GM19099 (cell line): Measurements from ENCODE around the gene HMGCR.

Source experiments
- POLR2A ChIP-seq: IDR thresholded peaks from 3 replicates; pipeline ENCODE4 v1.6.1; 2011; ENCODE audit warnings: low read depth; ENCODE audit not compliant: insufficient read length; ENCODE audit errors: extremely low read depth

Gene HMGCR

DNA sequence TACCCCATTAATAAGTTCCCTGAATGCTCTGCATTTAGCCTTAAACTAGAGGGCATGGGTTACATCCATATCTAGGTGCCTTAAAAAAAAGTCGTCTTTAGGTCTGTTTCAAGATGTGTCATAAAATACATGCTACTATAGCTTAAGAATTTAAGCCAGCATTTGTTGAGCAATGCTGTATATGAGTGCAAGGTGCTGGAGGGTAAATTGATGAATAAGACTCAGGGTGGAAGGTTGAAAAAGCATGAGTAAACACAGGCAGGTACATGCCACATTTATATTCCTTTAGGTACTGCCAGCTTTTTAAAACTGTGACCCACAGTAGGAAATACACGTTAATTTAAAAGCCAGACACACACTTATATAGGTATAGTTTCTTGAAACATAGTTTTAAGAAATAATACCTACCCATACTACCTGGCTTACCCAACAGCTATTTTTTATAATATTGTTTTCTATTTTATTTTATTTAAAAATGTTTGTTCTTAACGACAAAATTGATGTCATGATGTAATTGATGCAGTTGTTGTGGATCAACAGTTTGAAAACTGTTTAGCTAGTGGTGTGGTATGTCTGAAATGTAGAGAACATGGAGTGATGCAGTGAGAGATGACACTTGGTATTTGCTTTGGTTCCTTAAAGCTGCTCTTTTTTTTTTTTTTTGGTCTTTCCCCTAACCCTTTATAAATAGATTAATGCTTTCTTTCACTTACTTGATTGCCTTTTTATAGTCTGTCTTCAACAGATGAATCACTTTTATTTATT, 3.9 kb downstream of the HMGCR start:
- TF ChIP-seq POLR2A = no peak

DNA sequence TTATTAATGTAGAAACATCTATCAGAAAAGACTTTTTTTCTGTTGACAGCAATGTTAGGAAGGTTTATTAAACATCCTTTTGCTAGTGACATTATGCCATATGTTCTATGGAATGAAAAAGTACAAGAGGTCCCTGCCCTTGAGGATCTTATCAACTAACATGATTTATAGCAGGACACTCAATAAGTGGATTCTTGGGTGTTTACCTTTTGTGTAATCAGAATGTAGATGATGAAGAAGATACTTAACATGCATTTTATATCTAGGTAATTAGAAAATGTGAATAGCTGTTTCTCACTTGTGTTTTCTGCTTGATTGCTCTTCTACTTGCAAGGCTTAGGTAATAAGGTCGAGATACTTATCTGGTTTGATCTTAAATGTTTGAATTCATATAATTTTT, 4.9 kb downstream of the HMGCR start:
- TF ChIP-seq POLR2A = no peak

DNA sequence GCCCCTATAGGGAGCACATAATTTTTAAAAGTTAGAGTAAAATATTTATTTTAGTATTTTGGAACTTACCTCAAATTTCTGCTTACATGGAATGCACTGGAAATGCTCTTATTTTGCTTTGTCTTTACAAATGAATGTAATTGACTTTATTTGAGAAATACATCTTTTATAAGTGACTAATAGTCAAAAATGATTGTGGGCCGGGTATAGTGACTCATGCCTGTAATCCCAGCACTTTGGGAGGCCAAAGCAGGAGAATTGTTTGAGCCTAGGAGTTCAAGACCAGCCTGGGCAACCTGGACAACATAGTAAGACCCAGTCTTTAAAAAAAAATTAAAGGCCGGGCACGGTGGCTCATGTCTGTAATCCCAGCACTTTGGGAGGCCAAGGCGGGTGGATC, 5.8 kb downstream of the HMGCR start:
- TF ChIP-seq POLR2A = no peak

DNA sequence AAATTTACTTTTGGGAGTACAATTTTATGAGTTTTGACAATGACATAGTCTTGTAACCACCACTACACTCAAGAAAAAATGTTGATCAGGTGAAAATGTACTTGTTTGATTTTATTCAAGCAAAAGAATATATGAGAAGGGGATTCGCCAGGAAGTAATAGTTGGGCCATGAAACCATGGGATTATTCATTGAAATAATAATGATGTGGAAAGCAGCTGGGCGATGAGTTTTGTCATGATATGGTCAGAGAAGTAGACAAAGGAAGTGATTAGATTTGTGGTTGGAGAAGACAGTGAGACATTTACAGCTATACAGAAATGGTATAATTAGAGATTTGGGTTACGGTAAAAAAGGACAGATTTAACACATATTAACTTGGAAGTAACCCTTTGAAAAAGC, 11.2 kb downstream of the HMGCR start:
- no peak for TF ChIP-seq POLR2A

DNA sequence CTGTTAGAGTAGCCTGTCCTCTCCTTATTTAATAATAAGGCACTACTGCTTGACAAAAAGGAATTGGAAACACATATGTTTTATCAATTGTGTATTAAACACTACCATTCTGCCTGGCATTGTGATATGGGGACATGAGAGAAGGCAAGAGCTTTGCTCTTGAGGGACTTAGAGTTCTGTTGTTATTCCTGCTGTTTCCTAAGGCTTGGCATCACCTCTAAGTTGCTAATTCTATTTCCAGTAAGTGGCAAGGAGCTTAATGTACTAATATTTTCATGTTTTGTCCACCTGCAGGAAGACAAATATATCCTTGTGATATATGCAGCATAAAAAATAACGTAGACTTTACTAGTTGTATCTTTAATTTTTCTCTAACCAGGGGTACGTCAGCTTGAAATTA, 12.6 kb downstream of the HMGCR start:
- TF ChIP-seq POLR2A = no peak

DNA sequence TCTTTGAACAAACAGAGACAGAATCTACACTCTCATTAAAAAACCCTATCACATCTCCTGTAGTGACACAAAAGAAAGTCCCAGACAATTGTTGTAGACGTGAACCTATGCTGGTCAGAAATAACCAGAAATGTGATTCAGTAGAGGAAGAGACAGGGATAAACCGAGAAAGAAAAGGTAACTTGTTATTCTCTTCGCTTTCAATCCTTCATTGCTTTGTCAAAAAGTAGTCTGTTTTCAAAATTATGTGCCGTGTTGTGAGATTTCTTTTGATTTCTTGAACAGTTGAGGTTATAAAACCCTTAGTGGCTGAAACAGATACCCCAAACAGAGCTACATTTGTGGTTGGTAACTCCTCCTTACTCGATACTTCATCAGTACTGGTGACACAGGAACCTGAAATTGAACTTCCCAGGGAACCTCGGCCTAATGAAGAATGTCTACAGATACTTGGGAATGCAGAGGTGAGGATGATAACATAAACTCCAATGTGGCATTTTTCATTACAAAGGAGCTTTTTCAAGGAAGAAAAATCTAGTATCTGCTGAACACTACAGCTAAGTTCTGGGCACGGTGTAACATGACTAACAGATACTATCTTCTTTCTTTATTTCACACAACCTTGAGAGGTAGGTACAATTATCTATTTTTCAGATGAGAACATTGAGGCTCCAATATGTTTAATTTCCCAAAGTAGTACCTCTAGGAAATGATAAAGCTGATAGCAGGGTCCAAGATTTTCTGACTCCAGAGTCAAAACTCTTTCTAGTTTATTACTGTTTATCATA, 14.3 kb downstream of the HMGCR start:
- TF ChIP-seq POLR2A = no peak

DNA sequence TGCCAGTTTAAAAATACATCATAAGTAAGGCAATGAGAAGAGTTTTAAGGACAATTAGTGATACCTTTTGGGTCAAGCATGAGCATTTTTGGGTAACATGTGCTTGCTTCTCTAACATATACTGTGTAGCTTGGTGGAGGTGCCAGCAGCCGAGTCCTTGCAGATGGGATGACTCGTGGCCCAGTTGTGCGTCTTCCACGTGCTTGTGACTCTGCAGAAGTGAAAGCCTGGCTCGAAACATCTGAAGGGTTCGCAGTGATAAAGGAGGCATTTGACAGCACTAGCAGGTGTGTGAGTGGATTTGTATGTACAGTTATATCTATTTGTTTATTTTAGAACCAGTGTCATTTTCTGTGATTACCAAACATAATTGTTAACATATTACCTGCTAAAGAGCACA, 18.2 kb downstream of the HMGCR start:
- TF ChIP-seq POLR2A = no peak

DNA sequence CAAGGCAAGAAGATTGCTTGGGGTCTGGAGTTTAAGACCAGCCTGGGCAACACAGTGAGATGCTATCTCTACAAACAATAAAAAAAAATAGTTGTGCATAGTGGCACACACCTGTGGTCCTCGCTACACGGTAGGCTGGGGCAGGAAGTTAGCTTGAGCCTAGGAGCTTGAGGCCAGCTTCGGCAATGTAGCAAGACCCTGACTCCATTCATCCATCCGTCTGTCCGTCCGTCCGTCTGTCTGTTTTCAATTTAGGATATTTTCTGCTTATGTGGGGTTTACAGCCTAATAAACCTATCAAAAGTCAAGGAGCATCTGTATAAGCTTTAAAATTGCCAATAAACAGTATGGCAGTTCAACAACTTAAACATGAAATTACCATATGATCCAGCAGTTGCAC, 19.7 kb downstream of the HMGCR start:
- TF ChIP-seq POLR2A = no peak

DNA sequence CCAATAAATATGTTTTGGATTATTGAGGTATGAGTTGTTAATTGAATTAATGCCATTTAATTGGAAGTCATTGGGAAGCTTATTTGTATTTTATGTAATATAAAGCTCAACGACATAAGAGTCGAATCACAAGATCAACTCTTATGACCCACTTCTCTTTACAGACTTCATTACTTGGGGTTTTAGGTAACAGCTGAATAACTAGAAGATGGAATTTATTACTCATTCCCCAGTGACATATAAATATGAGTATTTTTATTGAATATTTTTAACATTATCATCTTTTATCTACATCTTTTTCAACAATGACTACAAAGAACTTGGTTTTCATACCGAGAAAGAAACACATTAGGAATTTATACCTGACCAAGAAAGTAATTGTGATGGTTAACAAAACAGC, 21.1 kb downstream of the HMGCR start:
- no peak for TF ChIP-seq POLR2A

DNA sequence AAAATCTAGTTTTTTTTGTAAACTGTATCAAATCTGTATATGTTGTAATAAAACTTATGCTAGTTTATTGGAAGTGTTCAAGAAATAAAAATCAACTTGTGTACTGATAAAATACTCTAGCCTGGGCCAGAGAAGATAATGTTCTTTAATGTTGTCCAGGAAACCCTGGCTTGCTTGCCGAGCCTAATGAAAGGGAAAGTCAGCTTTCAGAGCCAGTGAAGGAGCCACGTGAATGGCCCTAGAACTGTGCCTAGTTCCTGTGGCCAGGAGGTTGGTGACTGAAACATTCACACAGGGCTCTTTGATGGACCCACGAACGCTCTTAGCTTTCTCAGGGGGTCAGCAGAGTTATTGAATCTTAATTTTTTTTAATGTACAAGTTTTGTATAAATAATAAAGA, 24.3 kb downstream of the HMGCR start:
- TF ChIP-seq POLR2A = no peak

DNA sequence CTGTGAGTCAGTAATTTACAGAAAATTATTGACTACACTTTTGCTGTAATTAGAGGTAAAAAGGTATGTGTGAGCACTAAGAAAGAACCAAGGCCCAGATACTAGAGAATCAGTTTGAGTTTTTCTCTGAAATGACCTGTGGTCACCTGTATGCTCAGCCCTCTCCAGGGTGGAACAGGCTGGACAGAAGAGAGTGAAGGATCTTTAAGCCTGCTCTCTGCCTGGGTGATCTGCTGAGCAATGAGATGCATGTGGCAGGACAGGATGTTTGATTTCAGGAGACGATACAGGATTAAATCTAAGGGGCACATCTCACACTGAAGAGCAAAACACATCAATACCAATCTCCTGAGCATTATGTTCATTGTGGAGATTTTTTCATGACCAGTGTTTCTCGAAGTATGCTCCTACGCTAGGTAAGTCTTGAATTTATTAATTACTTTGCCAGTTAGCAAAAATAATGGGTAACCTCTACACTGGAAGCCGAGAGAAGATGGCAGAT, 25.5 kb downstream of the HMGCR start:
- no peak for TF ChIP-seq POLR2A

DNA sequence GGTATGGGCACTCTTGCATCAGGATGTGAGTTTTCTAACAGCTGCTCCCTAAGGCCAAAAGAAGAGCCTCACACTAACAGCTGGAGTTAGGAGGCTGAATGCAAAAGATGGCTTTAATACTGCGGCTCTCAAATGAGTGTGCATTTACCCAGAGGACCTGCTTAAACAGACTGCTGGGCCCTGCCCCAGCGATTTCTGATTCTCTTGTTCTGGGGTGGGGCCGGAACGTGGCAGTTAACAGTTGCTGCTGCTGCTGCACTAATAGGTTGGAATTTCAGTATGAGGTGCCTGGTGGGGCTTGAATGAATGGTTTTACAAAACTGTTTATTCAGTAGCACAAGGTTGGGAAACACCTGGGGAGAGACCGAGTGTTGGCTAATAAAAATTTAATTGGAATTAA, 26.1 kb downstream of the HMGCR start:
- peak; percentile 27 for TF ChIP-seq POLR2A

DNA sequence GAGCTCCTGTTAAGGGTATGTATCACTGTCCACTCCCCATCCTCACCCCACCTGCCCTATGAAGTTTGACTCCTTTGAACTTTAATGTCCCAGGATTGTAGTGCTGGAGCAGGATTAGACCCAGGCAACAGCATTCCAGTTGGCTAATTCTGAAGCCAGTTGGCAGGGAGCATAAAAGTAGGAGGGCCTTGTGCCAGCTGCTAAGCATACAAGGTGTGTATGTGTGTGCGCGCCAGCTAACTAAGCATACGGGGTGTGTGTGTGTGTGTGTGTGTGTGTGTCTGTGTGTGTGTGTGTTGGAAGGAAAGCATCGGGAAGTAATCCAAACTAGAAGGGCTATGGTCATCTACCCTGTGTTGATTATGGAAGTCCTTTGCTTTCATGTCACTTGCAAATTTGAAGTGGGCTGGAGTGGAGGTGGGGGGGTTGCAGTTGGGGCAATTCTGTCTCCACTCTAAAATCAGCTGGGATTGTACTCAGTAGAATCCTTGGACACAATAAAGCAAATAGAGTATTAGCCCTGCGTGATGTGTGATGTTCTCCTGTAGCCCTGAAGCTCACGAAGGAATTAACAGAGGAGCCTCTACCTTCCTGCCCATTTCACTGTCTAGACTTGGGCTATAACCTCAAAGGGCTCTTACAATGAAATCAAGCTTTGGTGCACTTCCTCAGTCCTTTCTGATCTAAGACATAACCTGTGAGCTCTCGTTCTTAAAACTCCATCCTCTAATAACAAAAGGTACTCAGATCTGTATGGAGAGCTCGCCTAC, 26.9 kb downstream of the HMGCR start:
- no peak for TF ChIP-seq POLR2A

DNA sequence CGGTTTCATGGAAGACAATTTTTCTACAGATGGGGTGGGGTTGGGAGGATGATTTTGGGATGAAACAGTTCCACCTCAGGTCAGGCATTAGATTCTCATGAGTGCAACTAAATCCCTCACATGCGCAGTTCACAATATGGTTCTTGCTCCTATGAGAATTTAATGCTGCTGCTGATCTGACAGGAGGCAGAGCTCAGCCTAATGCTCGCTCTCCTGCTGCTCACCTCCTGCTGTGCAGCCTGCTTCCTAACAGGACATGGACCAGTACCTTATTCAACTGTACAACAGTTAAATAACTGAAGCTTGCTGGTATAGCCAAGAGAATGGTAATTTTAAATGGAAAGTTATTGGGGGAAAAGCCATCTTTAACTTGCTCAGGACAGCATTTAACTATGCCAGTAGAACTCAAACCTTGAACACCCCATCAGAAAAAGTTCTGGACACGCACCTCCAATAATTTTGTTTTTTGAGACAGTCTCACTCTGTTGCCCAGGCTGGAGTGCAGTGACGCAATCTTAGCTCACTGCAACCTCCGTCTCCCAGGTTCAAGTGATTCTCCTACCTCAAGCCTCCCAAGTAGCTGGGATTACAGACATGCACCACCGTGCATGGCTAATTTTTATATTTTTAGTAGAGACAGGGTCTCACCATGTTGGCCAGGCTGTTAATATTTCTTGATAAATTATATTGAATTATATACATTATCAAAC, 27.7 kb downstream of the HMGCR start:
- no peak for TF ChIP-seq POLR2A

DNA sequence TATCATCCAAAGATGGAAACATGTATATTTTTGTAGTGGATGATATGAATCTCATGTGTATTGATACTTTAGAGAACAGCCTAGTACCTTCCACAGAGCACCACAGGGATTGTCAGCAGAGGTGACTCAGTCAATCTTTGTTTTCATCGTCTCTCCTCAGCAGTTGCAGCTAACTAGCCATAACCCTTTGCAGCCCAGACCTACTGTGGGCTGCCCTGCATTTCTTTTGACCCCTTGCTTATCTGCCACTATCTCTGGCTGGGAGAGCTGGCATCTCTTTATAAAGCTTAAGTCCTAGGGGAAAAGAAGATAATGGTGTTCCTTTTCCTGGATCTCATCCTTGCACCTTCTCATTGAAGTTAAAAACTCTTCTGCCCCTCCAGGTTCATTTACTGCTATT, 28.7 kb downstream of the HMGCR start:
- no peak for TF ChIP-seq POLR2A
